PFSK-1 (cell line): ENCODE data around the gene THUMPD3.

ENCODE experiments used
- FOXP2 ChIP-seq: optimal IDR thresholded peaks from 2 replicates; pipeline ENCODE3; 2011; ENCODE audit warnings: borderline replicate concordance, control low read depth, inconsistent platforms; ENCODE audit not compliant: insufficient read depth; ENCODE audit errors: extremely low read length, extremely low read depth
- POLR2AphosphoS5 ChIP-seq: IDR thresholded peaks from 2 replicates; pipeline ENCODE4 v1.6.1; 2012; ENCODE audit warnings: low read depth, mild to moderate bottlenecking, control low read depth, low read length, moderate library complexity
- TAF1 ChIP-seq: IDR thresholded peaks from 2 replicates; pipeline ENCODE4 v1.6.1; 2012; ENCODE audit warnings: low read length, control low read depth, borderline replicate concordance; ENCODE audit not compliant: insufficient read depth
- TF ChIP-seq, protein P1 (sequence below), 2 experiments: IDR thresholded peaks; 2 replicates each; pipeline versions ENCODE4 v1.6.1 to v1.8.0; 2011 to 2012; ENCODE audit warnings: low read depth in 2 of 2, low read length in 2 of 2, control low read depth in 1 of 2, inconsistent platforms in 1 of 2, mild to moderate bottlenecking in 1 of 2, moderate library complexity in 1 of 2; ENCODE audit not compliant: insufficient read depth in 1 of 2

DNA sequence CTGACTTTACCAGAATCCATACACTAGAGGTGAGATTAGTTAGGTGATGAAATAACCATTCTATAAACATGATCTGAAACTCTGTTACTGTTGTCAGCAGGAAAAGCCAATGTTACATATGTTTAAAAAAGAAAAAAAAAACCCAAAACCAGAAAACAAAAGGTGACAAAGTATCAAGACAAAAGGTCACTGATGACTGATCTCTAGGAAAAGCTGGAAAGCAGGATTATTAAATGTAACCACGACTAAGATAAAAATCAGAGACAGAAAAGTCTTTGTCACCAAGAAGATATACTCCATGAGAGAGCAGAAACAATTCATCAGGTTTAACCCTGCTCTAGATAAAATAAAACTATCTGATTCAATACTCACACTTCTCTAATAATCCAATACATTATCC is 29.2 kb downstream of the THUMPD3 start:
- TF ChIP-seq POLR2AphosphoS5 (no peak), TAF1 (no peak), FOXP2 (no peak)
- TF ChIP-seq, protein P1, sequence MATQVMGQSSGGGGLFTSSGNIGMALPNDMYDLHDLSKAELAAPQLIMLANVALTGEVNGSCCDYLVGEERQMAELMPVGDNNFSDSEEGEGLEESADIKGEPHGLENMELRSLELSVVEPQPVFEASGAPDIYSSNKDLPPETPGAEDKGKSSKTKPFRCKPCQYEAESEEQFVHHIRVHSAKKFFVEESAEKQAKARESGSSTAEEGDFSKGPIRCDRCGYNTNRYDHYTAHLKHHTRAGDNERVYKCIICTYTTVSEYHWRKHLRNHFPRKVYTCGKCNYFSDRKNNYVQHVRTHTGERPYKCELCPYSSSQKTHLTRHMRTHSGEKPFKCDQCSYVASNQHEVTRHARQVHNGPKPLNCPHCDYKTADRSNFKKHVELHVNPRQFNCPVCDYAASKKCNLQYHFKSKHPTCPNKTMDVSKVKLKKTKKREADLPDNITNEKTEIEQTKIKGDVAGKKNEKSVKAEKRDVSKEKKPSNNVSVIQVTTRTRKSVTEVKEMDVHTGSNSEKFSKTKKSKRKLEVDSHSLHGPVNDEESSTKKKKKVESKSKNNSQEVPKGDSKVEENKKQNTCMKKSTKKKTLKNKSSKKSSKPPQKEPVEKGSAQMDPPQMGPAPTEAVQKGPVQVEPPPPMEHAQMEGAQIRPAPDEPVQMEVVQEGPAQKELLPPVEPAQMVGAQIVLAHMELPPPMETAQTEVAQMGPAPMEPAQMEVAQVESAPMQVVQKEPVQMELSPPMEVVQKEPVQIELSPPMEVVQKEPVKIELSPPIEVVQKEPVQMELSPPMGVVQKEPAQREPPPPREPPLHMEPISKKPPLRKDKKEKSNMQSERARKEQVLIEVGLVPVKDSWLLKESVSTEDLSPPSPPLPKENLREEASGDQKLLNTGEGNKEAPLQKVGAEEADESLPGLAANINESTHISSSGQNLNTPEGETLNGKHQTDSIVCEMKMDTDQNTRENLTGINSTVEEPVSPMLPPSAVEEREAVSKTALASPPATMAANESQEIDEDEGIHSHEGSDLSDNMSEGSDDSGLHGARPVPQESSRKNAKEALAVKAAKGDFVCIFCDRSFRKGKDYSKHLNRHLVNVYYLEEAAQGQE (IDR thresholded peaks at IDR 0.05; ENCODE audit: insufficient read depth in 1 of 2, low read depth in 2 of 2, low read length in 2 of 2) = no peak
